ENCODE data around the gene HBA1.
"Not testable (repeated sequence)": the region's sequence is repeated elsewhere in the genome, so short reads cannot be mapped to it uniquely, and the experiment has no call there.

The HBA1 gene

GRCh38 chr16:175011-175949 lies 1.2 kb upstream of the HBA1 start:
- Histone ChIP-seq H3K27ac (ENCODE audit: insufficient read depth in 1 of 2, low read depth in 1 of 2, low read length in 2 of 2, poor library complexity in 1 of 2, severe bottlenecking in 2 of 2) (no peak overlapping the region), H3K4me3 (ENCODE audit: control insufficient read depth in 1 of 7, extremely low read depth in 1 of 7, insufficient read depth in 4 of 7, low read depth in 2 of 7, low read length in 6 of 7) (no peak overlapping the region), H3K27me3 (replicated peaks in 2 of 5; ENCODE audit: control insufficient read depth in 4 of 5, insufficient read depth in 5 of 5, low read length in 4 of 5) (peaks cover 0 to 75% (median 24%) of the 10 kb centered on the region in 5 experiments), H3K36me3 (ENCODE audit: control insufficient read depth in 4 of 4, insufficient read depth in 4 of 4, low read length in 3 of 4) (no peaks in the 10 kb centered on the region), H3K9me3 (ENCODE audit: control extremely low read depth in 1 of 5, control insufficient read depth in 4 of 5, insufficient read depth in 2 of 5, low read depth in 1 of 5, low read length in 4 of 5) (peaks cover 0 to 2% (median 0%) of the 10 kb centered on the region in 5 experiments), H3K4me1 (ENCODE audit: control extremely low read depth in 1 of 4, control insufficient read depth in 4 of 4, insufficient read depth in 4 of 4, low read length in 3 of 4) (peaks cover 0 to 29% (median 16%) of the 10 kb centered on the region in 4 experiments)
- CTCF ChIA-PET: interaction anchor here (1.0 to 1.7 kb wide), 3 partner anchors 16 to 58 kb away, joined by 3 to 4 read pairs (median 3); no protein-coding TSS in a partner anchor
- peak in 2 of 3 donors; percentile 46 to 49 for DNase-seq
- WGBS (ENCODE audit: insufficient coverage): 4% methylated on average over 3 of the region's 8 CpGs
- POLR2A ChIA-PET: no interaction called here

- POLR2A ChIA-PET; H3K36me3 ChIP-seq (ENCODE audit: control insufficient read depth in 4 of 4, insufficient read depth in 4 of 4, low read length in 3 of 4); DNase-seq; H3K27ac ChIP-seq (ENCODE audit: insufficient read depth in 1 of 2, low read depth in 1 of 2, low read length in 2 of 2, poor library complexity in 1 of 2, severe bottlenecking in 2 of 2); H3K9me3 ChIP-seq (ENCODE audit: control extremely low read depth in 1 of 5, control insufficient read depth in 4 of 5, insufficient read depth in 2 of 5, low read depth in 1 of 5, low read length in 4 of 5): not testable (repeated sequence)
- Histone ChIP-seq H3K4me3 (ENCODE audit: control insufficient read depth in 1 of 7, extremely low read depth in 1 of 7, insufficient read depth in 4 of 7, low read depth in 2 of 7, low read length in 6 of 7) (peak overlapping the region in 1 of 7 experiments; percentile 50), H3K27me3 (replicated peaks in 2 of 5; ENCODE audit: control insufficient read depth in 4 of 5, insufficient read depth in 5 of 5, low read length in 4 of 5) (peaks cover 0 to 70% (median 21%) of the 10 kb centered on the region in 5 experiments), H3K4me1 (ENCODE audit: control extremely low read depth in 1 of 4, control insufficient read depth in 4 of 4, insufficient read depth in 4 of 4, low read length in 3 of 4) (peaks cover 0 to 35% (median 23%) of the 10 kb centered on the region in 4 experiments)
- CTCF ChIA-PET: interaction anchor here (1.7 kb wide), 1 partner anchor 59 kb away, joined by 4 read pairs; no protein-coding TSS in a partner anchor
- no CpG with 5 or more reads among the region's 39 CpGs for WGBS (ENCODE audit: insufficient coverage)
These were observed 474 bp upstream of the HBA1 start for GRCh38 chr16:176006-176405.

- POLR2A ChIA-PET: interaction anchor here (0.6 kb wide), 1 partner anchor 12 kb away, joined by 4 read pairs; no protein-coding TSS in a partner anchor
- no peak overlapping the region for H3K27ac ChIP-seq (ENCODE audit: insufficient read depth in 1 of 2, low read depth in 1 of 2, low read length in 2 of 2, poor library complexity in 1 of 2, severe bottlenecking in 2 of 2)
- peaks cover 0 to 2% (median 0%) of the 10 kb centered on the region in 5 experiments for H3K9me3 ChIP-seq (ENCODE audit: control extremely low read depth in 1 of 5, control insufficient read depth in 4 of 5, insufficient read depth in 2 of 5, low read depth in 1 of 5, low read length in 4 of 5)
- no peaks in the 10 kb centered on the region for H3K36me3 ChIP-seq (ENCODE audit: control insufficient read depth in 4 of 4, insufficient read depth in 4 of 4, low read length in 3 of 4)
- peaks cover 0 to 38% (median 29%) of the 10 kb centered on the region in 4 experiments for H3K4me1 ChIP-seq (ENCODE audit: control extremely low read depth in 1 of 4, control insufficient read depth in 4 of 4, insufficient read depth in 4 of 4, low read length in 3 of 4)
- H3K4me3 ChIP-seq (ENCODE audit: control insufficient read depth in 1 of 7, extremely low read depth in 1 of 7, insufficient read depth in 4 of 7, low read depth in 2 of 7, low read length in 6 of 7): no peak overlapping the region
- DNase-seq: no peak
- CTCF ChIA-PET: interaction anchor here (1.5 to 1.9 kb wide), 2 partner anchors 10 to 59 kb away, joined by 3 to 6 read pairs; no protein-coding TSS in a partner anchor
- WGBS (ENCODE audit: insufficient coverage): 16% methylated on average over 9 of the region's 13 CpGs
- peaks cover 0 to 62% (median 17%) of the 10 kb centered on the region in 5 experiments for H3K27me3 ChIP-seq (replicated peaks in 2 of 5; ENCODE audit: control insufficient read depth in 4 of 5, insufficient read depth in 5 of 5, low read length in 4 of 5)
These were observed 928 bp downstream of the HBA1 start for GRCh38 chr16:177394-177822.

- H3K27ac ChIP-seq (ENCODE audit: insufficient read depth in 1 of 2, low read depth in 1 of 2, low read length in 2 of 2, poor library complexity in 1 of 2, severe bottlenecking in 2 of 2): no peak overlapping the region
- H3K4me1 ChIP-seq (ENCODE audit: control extremely low read depth in 1 of 4, control insufficient read depth in 4 of 4, insufficient read depth in 4 of 4, low read length in 3 of 4): peaks cover 0 to 38% (median 29%) of the 10 kb centered on the region in 4 experiments
- ChIA-PET CTCF (interaction anchor here (1.2 to 5.5 kb wide), 4 partner anchors 10 to 72 kb away, joined by 3 to 30 read pairs (median 4); no protein-coding TSS in a partner anchor), POLR2A (interaction anchor here (0.6 kb wide), 1 partner anchor 13 kb away, joined by 4 read pairs; no protein-coding TSS in a partner anchor)
- WGBS (ENCODE audit: insufficient coverage): 85% methylated on average over 6 of the region's 11 CpGs
- no peaks in the 10 kb centered on the region for H3K36me3 ChIP-seq (ENCODE audit: control insufficient read depth in 4 of 4, insufficient read depth in 4 of 4, low read length in 3 of 4)
- H3K9me3 ChIP-seq (ENCODE audit: control extremely low read depth in 1 of 5, control insufficient read depth in 4 of 5, insufficient read depth in 2 of 5, low read depth in 1 of 5, low read length in 4 of 5): peaks cover 0 to 2% (median 0%) of the 10 kb centered on the region in 5 experiments
- H3K27me3 ChIP-seq (replicated peaks in 2 of 5; ENCODE audit: control insufficient read depth in 4 of 5, insufficient read depth in 5 of 5, low read length in 4 of 5): peaks cover 0 to 62% (median 17%) of the 10 kb centered on the region in 5 experiments
- no peak for DNase-seq
- no peak overlapping the region for H3K4me3 ChIP-seq (ENCODE audit: control insufficient read depth in 1 of 7, extremely low read depth in 1 of 7, insufficient read depth in 4 of 7, low read depth in 2 of 7, low read length in 6 of 7)
These were observed 1.6 kb downstream of the HBA1 start for GRCh38 chr16:177981-178667.

- POLR2A ChIA-PET: no interaction called here
- 90% methylated on average over 3 of the region's 11 CpGs for WGBS (ENCODE audit: insufficient coverage)
- no peak for DNase-seq
- Histone ChIP-seq H3K36me3 (ENCODE audit: control insufficient read depth in 4 of 4, insufficient read depth in 4 of 4, low read length in 3 of 4) (no peaks in the 10 kb centered on the region), H3K27ac (ENCODE audit: insufficient read depth in 1 of 2, low read depth in 1 of 2, low read length in 2 of 2, poor library complexity in 1 of 2, severe bottlenecking in 2 of 2) (no peak overlapping the region), H3K27me3 (replicated peaks in 2 of 5; ENCODE audit: control insufficient read depth in 4 of 5, insufficient read depth in 5 of 5, low read length in 4 of 5) (peaks cover 0 to 57% (median 17%) of the 10 kb centered on the region in 5 experiments), H3K4me3 (ENCODE audit: control insufficient read depth in 1 of 7, extremely low read depth in 1 of 7, insufficient read depth in 4 of 7, low read depth in 2 of 7, low read length in 6 of 7) (no peak overlapping the region), H3K9me3 (ENCODE audit: control extremely low read depth in 1 of 5, control insufficient read depth in 4 of 5, insufficient read depth in 2 of 5, low read depth in 1 of 5, low read length in 4 of 5) (peaks cover 0 to 2% (median 0%) of the 10 kb centered on the region in 5 experiments), H3K4me1 (ENCODE audit: control extremely low read depth in 1 of 4, control insufficient read depth in 4 of 4, insufficient read depth in 4 of 4, low read length in 3 of 4) (peaks cover 0 to 34% (median 28%) of the 10 kb centered on the region in 4 experiments)
- CTCF ChIA-PET: interaction anchor here (1.2 to 5.5 kb wide), 3 partner anchors 11 to 72 kb away, joined by 3 to 30 read pairs (median 6); no protein-coding TSS in a partner anchor
These were observed 2.2 kb downstream of the HBA1 start for GRCh38 chr16:178668-179015.

GRCh38 chr16:179211-180092 lies 3.0 kb downstream of the HBA1 start:
- no peaks in the 10 kb centered on the region for H3K9me3 ChIP-seq (ENCODE audit: control extremely low read depth in 1 of 5, control insufficient read depth in 4 of 5, insufficient read depth in 2 of 5, low read depth in 1 of 5, low read length in 4 of 5)
- ChIA-PET CTCF (interaction anchor here (1.2 to 5.5 kb wide), 5 partner anchors 12 to 75 kb away, joined by 3 to 30 read pairs (median 6); no protein-coding TSS in a partner anchor), POLR2A (no interaction called here)
- H3K4me1 ChIP-seq (ENCODE audit: control extremely low read depth in 1 of 4, control insufficient read depth in 4 of 4, insufficient read depth in 4 of 4, low read length in 3 of 4): peaks cover 0 to 31% (median 26%) of the 10 kb centered on the region in 4 experiments
- H3K36me3 ChIP-seq (ENCODE audit: control insufficient read depth in 4 of 4, insufficient read depth in 4 of 4, low read length in 3 of 4): no peaks in the 10 kb centered on the region
- H3K27me3 ChIP-seq (replicated peaks in 2 of 5; ENCODE audit: control insufficient read depth in 4 of 5, insufficient read depth in 5 of 5, low read length in 4 of 5): peaks cover 0 to 51% (median 16%) of the 10 kb centered on the region in 5 experiments
- no peak overlapping the region for H3K27ac ChIP-seq (ENCODE audit: insufficient read depth in 1 of 2, low read depth in 1 of 2, low read length in 2 of 2, poor library complexity in 1 of 2, severe bottlenecking in 2 of 2)
- WGBS (ENCODE audit: insufficient coverage): 85% methylated on average over 12 of the region's 17 CpGs
- H3K4me3 ChIP-seq (ENCODE audit: control insufficient read depth in 1 of 7, extremely low read depth in 1 of 7, insufficient read depth in 4 of 7, low read depth in 2 of 7, low read length in 6 of 7): peak overlapping the region in 2 of 7 experiments; percentile 28 to 57
- DNase-seq: no peak

All from common myeloid progenitor, CD34-positive (primary cell).